Tibial nerve (tissue), 4 donors: ENCODE results near the gene GRIN1. TPM values are rescaled to one million over a fixed set of nuclear protein-coding genes. Genes with fewer than 3 reads are reported as not detected.

ENCODE experiments used
- DNase-seq, 2 donors: peaks; one replicate each; pipeline ENCODE4 v3.0.0-alpha.2; 2019; ENCODE audit warnings: low spot score in 2 of 2
- H3K27ac ChIP-seq, 4 donors: fragments of 200-600 bp; sonication (generic) in 3 of 4; one replicate each; pipeline ENCODE4 v1.5.1; 2017 to 2019; ENCODE audit warnings: mild to moderate bottlenecking in 1 of 4
- H3K27me3 ChIP-seq, 2 donors: fragments of 200-600 bp; sonication (generic) in 1 of 2; one replicate each; pipeline versions ENCODE4 v1.5.1 to v1.6.0; 2017 to 2019
- H3K36me3 ChIP-seq, 3 donors: fragments of 200-600 bp; sonication (generic); one replicate each; pipeline ENCODE4 v1.5.1; 2018 to 2019
- H3K4me1 ChIP-seq, 4 donors: fragments of 200-600 bp; sonication (generic) in 3 of 4; one replicate each; pipeline ENCODE4 v1.5.1; 2017 to 2019
- H3K4me3 ChIP-seq, 4 donors: fragments of 200-600 bp; sonication (generic) in 3 of 4; one replicate each; pipeline ENCODE4 v1.5.1; 2017 to 2019; ENCODE audit warnings: mild to moderate bottlenecking in 1 of 4, moderate library complexity in 1 of 4
- H3K9me3 ChIP-seq, 4 donors: fragments of 200-600 bp; sonication (generic) in 3 of 4; one replicate each; pipeline ENCODE4 v1.5.1; 2017 to 2019
- EP300 ChIP-seq, 2 donors: sonication (generic); formaldehyde crosslinking; IDR thresholded peaks; one replicate each; pipeline ENCODE4 v1.6.1; 2017; ENCODE audit warnings: antibody characterized with exemption in 2 of 2, mild to moderate bottlenecking in 1 of 2
- POLR2A ChIP-seq, 2 donors: fragments of 450-650 bp; IDR thresholded peaks; one replicate each; pipeline ENCODE4 v1.6.1; 2017; ENCODE audit warnings: antibody characterized with exemption in 2 of 2, mild to moderate bottlenecking in 2 of 2, moderate library complexity in 2 of 2
- WGBS, 2 donors: methylation state at CpG; one replicate each; pipeline ENCODE4 v1.1.5; 2018; 5-methylcytosine and 5-hydroxymethylcytosine counted together
- total RNA-seq, 4 donors: library from RNA; depleted of rRNA; stranded (reverse); fragments of >200 nt; gene quantifications; one replicate each; pipeline ENCODE4 v1.1.0, GENCODE V29; 2016
- TF ChIP-seq, protein P1 (sequence below), 5 experiments: fragments of 200-600 bp in 3 of 5; fragments of 450-650 bp in 2 of 5; sonication (generic) in 3 of 5; IDR thresholded peaks; one replicate each; pipeline ENCODE4 v1.5.1; 2016 to 2019; ENCODE audit warnings: antibody characterized with exemption in 5 of 5, mild to moderate bottlenecking in 3 of 5, moderate library complexity in 2 of 5

Gene GRIN1
- total RNA-seq, 4 donors from 2014 or later: 0.21 TPM; not detected in 3

DNA sequence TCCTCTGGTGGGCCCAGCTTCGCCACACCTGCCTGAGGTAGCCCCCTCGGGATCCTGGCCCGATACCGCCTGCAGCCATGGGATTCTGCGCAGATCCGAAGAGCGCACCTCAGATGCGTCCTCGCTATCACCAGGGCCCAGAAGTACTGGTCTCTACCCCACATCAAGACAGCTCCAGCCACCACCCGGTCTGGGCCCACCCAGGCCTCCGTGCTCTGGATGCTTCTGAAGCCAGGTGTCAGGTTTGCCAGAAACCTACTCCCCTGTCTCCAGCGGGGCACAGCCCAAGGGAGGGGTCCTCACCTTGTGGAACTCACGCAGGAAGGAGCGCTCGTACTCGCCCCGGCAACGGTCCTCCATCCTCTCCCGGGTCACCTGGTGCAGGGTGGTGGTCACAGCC is 47.0 kb downstream of the GRIN1 start:
- H3K9me3 ChIP-seq: no peaks in the 10 kb centered on the region
- H3K27me3 ChIP-seq: no peaks in the 10 kb centered on the region
- H3K36me3 ChIP-seq: peaks cover 0 to 76% (median 44%) of the 10 kb centered on the region in 3 donors
- H3K4me3 ChIP-seq: no peak overlapping the region
- 87 to 96% methylated on average over 18 to 19 of the region's 19 CpGs for WGBS, 2 donors
- TF ChIP-seq EP300 (IDR thresholded peaks at IDR 0.05) (no peak), POLR2A (IDR thresholded peaks at IDR 0.05) (no peak)
- TF ChIP-seq, protein P1, sequence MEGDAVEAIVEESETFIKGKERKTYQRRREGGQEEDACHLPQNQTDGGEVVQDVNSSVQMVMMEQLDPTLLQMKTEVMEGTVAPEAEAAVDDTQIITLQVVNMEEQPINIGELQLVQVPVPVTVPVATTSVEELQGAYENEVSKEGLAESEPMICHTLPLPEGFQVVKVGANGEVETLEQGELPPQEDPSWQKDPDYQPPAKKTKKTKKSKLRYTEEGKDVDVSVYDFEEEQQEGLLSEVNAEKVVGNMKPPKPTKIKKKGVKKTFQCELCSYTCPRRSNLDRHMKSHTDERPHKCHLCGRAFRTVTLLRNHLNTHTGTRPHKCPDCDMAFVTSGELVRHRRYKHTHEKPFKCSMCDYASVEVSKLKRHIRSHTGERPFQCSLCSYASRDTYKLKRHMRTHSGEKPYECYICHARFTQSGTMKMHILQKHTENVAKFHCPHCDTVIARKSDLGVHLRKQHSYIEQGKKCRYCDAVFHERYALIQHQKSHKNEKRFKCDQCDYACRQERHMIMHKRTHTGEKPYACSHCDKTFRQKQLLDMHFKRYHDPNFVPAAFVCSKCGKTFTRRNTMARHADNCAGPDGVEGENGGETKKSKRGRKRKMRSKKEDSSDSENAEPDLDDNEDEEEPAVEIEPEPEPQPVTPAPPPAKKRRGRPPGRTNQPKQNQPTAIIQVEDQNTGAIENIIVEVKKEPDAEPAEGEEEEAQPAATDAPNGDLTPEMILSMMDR (IDR thresholded peaks at IDR 0.05): no peak
- no peak for DNase-seq
- H3K27ac ChIP-seq: no peak overlapping the region
- H3K4me1 ChIP-seq: peaks cover 7 to 55% (median 34%) of the 10 kb centered on the region in 4 donors

DNA sequence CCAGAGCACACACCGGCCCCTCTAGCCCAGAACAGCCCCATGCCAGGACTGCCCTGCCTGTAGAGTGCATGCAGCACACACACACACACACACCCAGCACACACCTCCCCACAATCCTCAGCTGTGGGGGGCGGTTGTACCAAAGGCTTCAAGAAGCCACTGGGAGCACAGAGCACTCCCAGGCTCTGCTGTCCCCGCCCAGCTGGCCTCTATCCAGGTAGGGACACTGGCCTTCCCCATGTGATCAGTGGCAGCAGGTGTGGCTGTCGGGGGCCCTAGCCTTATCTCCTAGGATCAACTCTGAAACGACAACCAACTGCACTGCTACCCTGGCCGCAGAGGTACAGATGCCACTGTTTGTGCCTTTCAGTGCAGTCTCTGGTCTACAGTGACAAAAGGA is 47.4 kb downstream of the GRIN1 start:
- no peaks in the 10 kb centered on the region for H3K27me3 ChIP-seq
- H3K36me3 ChIP-seq: peaks cover 0 to 76% (median 40%) of the 10 kb centered on the region in 3 donors
- peaks cover 7 to 58% (median 34%) of the 10 kb centered on the region in 4 donors for H3K4me1 ChIP-seq
- H3K27ac ChIP-seq: no peak overlapping the region
- no peak for DNase-seq
- 78 to 91% methylated on average over 6 of the region's 6 CpGs for WGBS, 2 donors
- no peaks in the 10 kb centered on the region for H3K9me3 ChIP-seq
- TF ChIP-seq, protein P1 (IDR thresholded peaks at IDR 0.05): no peak
- TF ChIP-seq POLR2A (IDR thresholded peaks at IDR 0.05) (no peak), EP300 (IDR thresholded peaks at IDR 0.05) (no peak)
- H3K4me3 ChIP-seq: no peak overlapping the region

DNA sequence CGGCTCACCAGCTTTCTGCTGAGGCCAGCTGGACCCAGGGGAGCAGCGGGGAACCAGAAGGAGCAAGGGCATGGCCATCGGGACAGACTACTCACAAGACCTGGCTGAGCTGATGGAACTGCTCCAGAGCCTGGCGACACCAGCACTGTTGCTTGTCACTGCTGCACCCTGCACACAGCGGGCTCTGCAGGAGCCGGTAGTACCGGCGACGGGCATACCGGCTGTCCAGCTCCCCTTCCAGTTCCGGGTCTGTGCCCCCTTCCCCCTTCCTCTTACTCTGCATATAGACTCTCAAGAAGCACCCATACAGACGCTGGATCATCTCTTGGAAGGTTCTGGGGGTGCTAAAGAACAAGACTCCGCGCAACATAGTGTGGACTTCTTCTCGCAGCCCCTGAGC is 48.4 kb downstream of the GRIN1 start:
- Histone ChIP-seq H3K9me3 (no peaks in the 10 kb centered on the region), H3K27ac (peak overlapping the region in 1 of 4 donors; percentile 96), H3K36me3 (peaks cover 0 to 75% (median 31%) of the 10 kb centered on the region in 3 donors), H3K4me1 (peaks cover 7 to 58% (median 34%) of the 10 kb centered on the region in 4 donors), H3K27me3 (no peaks in the 10 kb centered on the region), H3K4me3 (peak overlapping the region; percentile 78 to 99 (median 91))
- DNase-seq: no peak
- TF ChIP-seq EP300 (IDR thresholded peaks at IDR 0.05): no peak
- TF ChIP-seq, protein P1 (IDR thresholded peaks at IDR 0.05): no peak
- TF ChIP-seq POLR2A (IDR thresholded peaks at IDR 0.05): no peak
- WGBS, 2 donors: 85% methylated on average over 14 to 15 of the region's 15 CpGs

DNA sequence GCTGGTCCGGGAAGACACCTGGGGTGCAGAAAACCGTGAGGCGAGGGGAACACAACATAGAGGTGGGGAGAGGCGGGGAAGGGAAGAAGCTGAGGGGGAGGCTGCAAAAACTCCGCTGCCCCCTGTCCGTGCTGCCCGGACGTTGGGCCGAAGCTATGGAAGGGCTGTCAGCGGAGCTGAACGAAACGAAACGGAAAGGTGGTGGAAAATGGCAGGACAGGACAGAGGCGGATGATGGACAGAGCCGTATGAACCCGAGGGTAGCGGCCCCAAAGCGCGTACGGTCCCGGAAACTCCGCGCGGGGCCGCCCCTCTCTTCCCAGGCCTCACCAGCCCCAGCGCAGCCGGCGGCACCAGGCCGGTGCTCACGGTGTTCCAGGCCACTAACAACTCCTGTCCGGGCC is 49.1 kb downstream of the GRIN1 start:
- no peaks in the 10 kb centered on the region for H3K9me3 ChIP-seq
- TF ChIP-seq POLR2A (IDR thresholded peaks at IDR 0.05) (no peak), EP300 (IDR thresholded peaks at IDR 0.05) (no peak)
- TF ChIP-seq, protein P1 (IDR thresholded peaks at IDR 0.05): no peak
- H3K27ac ChIP-seq: peak overlapping the region; percentile 67 to 98 (median 94)
- DNase-seq: no peak
- peaks cover 0 to 68% (median 24%) of the 10 kb centered on the region in 3 donors for H3K36me3 ChIP-seq
- H3K4me1 ChIP-seq: peaks cover 7 to 58% (median 34%) of the 10 kb centered on the region in 4 donors
- peak overlapping the region; percentile 78 to 99 (median 91) for H3K4me3 ChIP-seq
- no peaks in the 10 kb centered on the region for H3K27me3 ChIP-seq
- WGBS, 2 donors: 0 to 1% methylated on average over 30 to 31 of the region's 31 CpGs

DNA sequence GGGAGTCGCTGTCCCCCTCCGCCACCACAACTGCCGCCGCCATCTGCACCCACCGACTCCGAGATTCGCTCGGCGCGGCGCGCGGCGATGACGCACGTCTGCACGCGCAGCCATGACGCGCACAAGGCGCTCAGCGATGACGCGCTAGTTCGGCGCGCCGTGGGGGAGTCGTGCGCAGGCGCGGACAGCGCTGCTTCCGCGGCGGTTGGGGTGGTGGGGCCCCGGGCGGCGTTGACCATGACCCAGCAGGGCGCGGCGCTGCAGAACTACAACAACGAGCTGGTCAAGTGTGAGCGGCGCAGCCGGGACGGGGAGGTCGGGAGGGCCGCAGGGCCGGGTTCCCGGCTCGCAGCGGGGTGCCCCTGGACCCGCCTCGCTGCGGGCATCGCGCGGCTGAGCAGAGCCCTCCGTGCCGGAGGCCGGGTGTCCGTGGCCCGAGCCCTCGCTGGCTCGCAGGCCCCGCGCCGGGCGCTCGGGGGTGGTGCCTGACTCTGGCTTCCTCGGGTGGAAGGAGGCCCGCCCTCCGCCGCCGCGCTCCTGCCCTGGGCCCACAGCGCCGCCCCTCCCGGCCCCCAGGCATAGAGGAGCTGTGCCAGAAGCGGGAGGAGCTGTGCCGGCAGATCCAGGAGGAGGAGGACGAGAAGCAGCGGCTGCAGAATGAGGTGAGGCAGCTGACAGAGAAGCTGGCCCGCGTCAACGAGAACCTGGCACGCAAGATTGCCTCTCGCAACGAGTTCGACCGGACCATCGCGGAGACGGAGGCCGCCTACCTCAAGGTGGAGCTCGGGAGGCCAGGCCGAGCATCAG is 49.7 kb downstream of the GRIN1 start, which contains the start of the genes ANAPC2 and SSNA1:
TSS of gene ANAPC2 (minus strand) at position 71 of the 807 bp plus-strand sequence. CDS start at position 43, 28 bp downstream.
TSS of gene SSNA1 (plus strand) at position 187 of the 807 bp plus-strand sequence. CDS start at position 238, 51 bp downstream.
- H3K4me1 ChIP-seq: peaks cover 7 to 58% (median 34%) of the 10 kb centered on the region in 4 donors

More for the DNA sequence above, 49.7 kb downstream of the GRIN1 start, which contains the start of the genes ANAPC2 and SSNA1:
- 0 to 1% methylated on average over 66 to 75 of the region's 98 CpGs for WGBS, 2 donors
- no peaks in the 10 kb centered on the region for H3K9me3 ChIP-seq
- TF ChIP-seq EP300 (IDR thresholded peaks at IDR 0.05): peak; percentile 95 to 99
- peak; percentile 68 to 76 for TF ChIP-seq POLR2A (IDR thresholded peaks at IDR 0.05)
- TF ChIP-seq, protein P1 (IDR thresholded peaks at IDR 0.05): peak; percentile 15 to 69 (median 47)
- DNase-seq: peak; percentile 85 to 89
- peaks cover 0 to 62% (median 19%) of the 10 kb centered on the region in 3 donors for H3K36me3 ChIP-seq
- H3K27me3 ChIP-seq: no peaks in the 10 kb centered on the region
- H3K27ac ChIP-seq: peak within 1 kb of the TSS; percentile 67 to 98 (median 94)
- H3K4me3 ChIP-seq: peak within 1 kb of the TSS; percentile 78 to 99 (median 91)
